Esophagus muscularis mucosa (tissue), 4 donors: ENCODE measurements around the gene CNTN5. TPM values are rescaled to one million over a fixed set of nuclear protein-coding genes. Genes with fewer than 3 reads are reported as not detected.

Experiments used
- DNase-seq: peaks from one replicate; pipeline ENCODE4 v3.0.0-alpha.2; 2017; ENCODE audit errors: extremely low spot score
- H3K27ac ChIP-seq, 4 donors: fragments of 200-600 bp; sonication (generic); replicated peaks in 1 of 4; 1 replicate in 3 of 4; 2 replicates in 1 of 4; pipeline ENCODE4 v1.5.1; 2016 to 2019; ENCODE audit warnings: mild to moderate bottlenecking in 1 of 4
- H3K27me3 ChIP-seq, 4 donors: fragments of 200-600 bp; sonication (generic); one replicate each; pipeline versions ENCODE4 v1.5.1 to v1.6.0; 2016 to 2019
- H3K36me3 ChIP-seq, 4 donors: fragments of 200-600 bp; sonication (generic); one replicate each; pipeline ENCODE4 v1.5.1; 2016 to 2019
- H3K4me1 ChIP-seq, 4 donors: fragments of 200-600 bp; sonication (generic); one replicate each; pipeline ENCODE4 v1.5.1; 2016 to 2019
- H3K4me3 ChIP-seq, 4 donors: fragments of 200-600 bp; sonication (generic); 1 replicate in 2 of 4; 2 replicates in 2 of 4; pipeline ENCODE4 v1.5.1; 2016 to 2019; ENCODE audit warnings: mild to moderate bottlenecking in 4 of 4, moderate library complexity in 1 of 4
- H3K9me3 ChIP-seq, 4 donors: fragments of 200-600 bp; sonication (generic); 1 replicate in 3 of 4; 2 replicates in 1 of 4; pipeline ENCODE4 v1.5.1; 2016 to 2019
- EP300 ChIP-seq: sonication (generic); formaldehyde crosslinking; IDR thresholded peaks from one replicate; pipeline ENCODE4 v1.6.1; 2017; ENCODE audit warnings: antibody characterized with exemption
- POLR2A ChIP-seq: fragments of 450-650 bp; IDR thresholded peaks from one replicate; pipeline ENCODE4 v1.6.1; 2017; ENCODE audit warnings: antibody characterized with exemption, moderate library complexity, mild to moderate bottlenecking, low read depth
- POLR2AphosphoS5 ChIP-seq, 2 donors: sonication (generic); formaldehyde crosslinking; IDR thresholded peaks; one replicate each; pipeline ENCODE4 v1.6.1; 2017; ENCODE audit warnings: antibody characterized with exemption in 2 of 2
- WGBS: methylation state at CpG from one replicate; pipeline ENCODE4 v1.1.5; 2018; 5-methylcytosine and 5-hydroxymethylcytosine counted together
- intact Hi-C: fragments of 100-400 bp; cut with DNase I; formaldehyde crosslinking; loops from one replicate; pipeline ENCODE4 v1.15.1; 2023
- total RNA-seq, 4 donors: library from RNA; depleted of rRNA; stranded (reverse); fragments of >200 nt; gene quantifications; one replicate each; pipeline versions ENCODE4 v1.1.0 to v1.2.1, GENCODE V29; 2016
- TF ChIP-seq, protein P1 (sequence below), 3 experiments: fragments of 200-600 bp in 2 of 3; fragments of 450-650 bp in 1 of 3; sonication (generic) in 2 of 3; IDR thresholded peaks; one replicate each; pipeline ENCODE4 v1.5.1; 2017 to 2019; ENCODE audit warnings: antibody characterized with exemption in 3 of 3, mild to moderate bottlenecking in 2 of 3, moderate library complexity in 1 of 3

Gene CNTN5
- total RNA-seq, 4 donors from 2014 or later, result 0.06 TPM; not detected in 3

GRCh38 chr11:99177446-99177845, 156.7 kb downstream of the CNTN5 start:
- DNase-seq, result no peak
- TF ChIP-seq EP300 (no peak), POLR2AphosphoS5 (IDR thresholded peaks at IDR 0.05) (no peak), POLR2A (no peak)
- TF ChIP-seq, protein P1, sequence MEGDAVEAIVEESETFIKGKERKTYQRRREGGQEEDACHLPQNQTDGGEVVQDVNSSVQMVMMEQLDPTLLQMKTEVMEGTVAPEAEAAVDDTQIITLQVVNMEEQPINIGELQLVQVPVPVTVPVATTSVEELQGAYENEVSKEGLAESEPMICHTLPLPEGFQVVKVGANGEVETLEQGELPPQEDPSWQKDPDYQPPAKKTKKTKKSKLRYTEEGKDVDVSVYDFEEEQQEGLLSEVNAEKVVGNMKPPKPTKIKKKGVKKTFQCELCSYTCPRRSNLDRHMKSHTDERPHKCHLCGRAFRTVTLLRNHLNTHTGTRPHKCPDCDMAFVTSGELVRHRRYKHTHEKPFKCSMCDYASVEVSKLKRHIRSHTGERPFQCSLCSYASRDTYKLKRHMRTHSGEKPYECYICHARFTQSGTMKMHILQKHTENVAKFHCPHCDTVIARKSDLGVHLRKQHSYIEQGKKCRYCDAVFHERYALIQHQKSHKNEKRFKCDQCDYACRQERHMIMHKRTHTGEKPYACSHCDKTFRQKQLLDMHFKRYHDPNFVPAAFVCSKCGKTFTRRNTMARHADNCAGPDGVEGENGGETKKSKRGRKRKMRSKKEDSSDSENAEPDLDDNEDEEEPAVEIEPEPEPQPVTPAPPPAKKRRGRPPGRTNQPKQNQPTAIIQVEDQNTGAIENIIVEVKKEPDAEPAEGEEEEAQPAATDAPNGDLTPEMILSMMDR (IDR thresholded peaks at IDR 0.05), result no peak
- Histone ChIP-seq H3K27me3 (no peaks in the 10 kb centered on the region), H3K4me1 (no peaks in the 10 kb centered on the region), H3K4me3 (no peak overlapping the region), H3K36me3 (no peaks in the 10 kb centered on the region), H3K9me3 (no peaks in the 10 kb centered on the region), H3K27ac (no peak overlapping the region)
- intact Hi-C loops, result no loop called here
- 64% methylated on average over 2 of the region's 2 CpGs for WGBS

GRCh38 chr11:99184146-99184545, 163.4 kb downstream of the CNTN5 start:
- Histone ChIP-seq H3K4me3 (no peak overlapping the region), H3K27ac (no peak overlapping the region), H3K36me3 (no peaks in the 10 kb centered on the region), H3K4me1 (no peaks in the 10 kb centered on the region), H3K9me3 (no peaks in the 10 kb centered on the region), H3K27me3 (no peaks in the 10 kb centered on the region)
- no peak for TF ChIP-seq EP300
- no peak for TF ChIP-seq POLR2AphosphoS5 (IDR thresholded peaks at IDR 0.05)
- TF ChIP-seq, protein P1 (IDR thresholded peaks at IDR 0.05), result no peak
- no peak for TF ChIP-seq POLR2A
- no peak for DNase-seq
- intact Hi-C loops, result no loop called here

DNA sequence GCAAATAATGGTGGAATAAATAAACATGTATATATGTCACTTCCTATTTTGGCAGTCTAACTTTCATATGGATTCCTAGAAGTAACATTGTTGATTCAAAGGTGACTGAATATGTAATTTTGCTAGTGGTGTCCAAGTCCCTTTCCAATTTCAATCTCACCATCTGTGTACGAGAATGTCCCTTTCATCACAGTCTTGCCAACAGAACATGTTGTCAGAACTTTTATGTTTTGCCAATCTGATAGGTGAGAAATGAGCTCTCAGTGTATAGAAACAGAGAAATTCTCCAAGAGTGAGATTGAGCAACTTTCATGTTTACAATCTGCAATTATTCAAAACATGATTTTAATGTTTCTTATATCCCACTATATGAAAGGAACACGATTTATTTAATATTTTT, 167.5 kb downstream of the CNTN5 start:
- WGBS, result 79% methylated on average over 2 of the region's 2 CpGs
- no peak for DNase-seq
- intact Hi-C loops, result no loop called here

DNA sequence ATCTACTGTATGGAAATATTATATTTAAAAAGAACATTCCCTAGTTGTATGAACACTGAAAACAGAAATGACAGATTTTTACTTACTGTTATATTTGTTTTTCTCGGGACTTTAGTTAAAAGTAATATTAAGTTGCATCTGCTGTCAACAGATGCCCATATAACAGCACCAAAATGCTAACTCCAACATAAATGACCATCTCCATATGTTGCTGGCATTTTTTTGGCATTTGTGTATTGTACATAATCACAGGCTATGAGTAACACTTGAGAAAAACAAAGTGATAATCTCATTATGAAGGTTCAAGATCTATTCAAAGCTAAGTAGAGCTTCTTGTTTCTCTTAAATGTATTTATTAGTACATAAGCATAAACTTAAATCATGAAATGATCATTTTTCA, 172.0 kb downstream of the CNTN5 start:
- Histone ChIP-seq H3K36me3 (no peaks in the 10 kb centered on the region), H3K9me3 (no peaks in the 10 kb centered on the region), H3K4me3 (no peak overlapping the region), H3K27ac (no peak overlapping the region), H3K27me3 (no peaks in the 10 kb centered on the region), H3K4me1 (no peaks in the 10 kb centered on the region)
- TF ChIP-seq, protein P1 (IDR thresholded peaks at IDR 0.05), result no peak
- no peak for TF ChIP-seq POLR2A
- no peak for TF ChIP-seq EP300
- no peak for TF ChIP-seq POLR2AphosphoS5 (IDR thresholded peaks at IDR 0.05)
- intact Hi-C loops, result no loop called here
- no peak for DNase-seq
- WGBS, result 62% methylated on average over 1 of the region's 1 CpG

More for the DNA sequence above, 167.5 kb downstream of the CNTN5 start:
- no peaks in the 10 kb centered on the region for H3K9me3 ChIP-seq
- H3K4me1 ChIP-seq, result no peaks in the 10 kb centered on the region
- no peak overlapping the region for H3K4me3 ChIP-seq
- H3K36me3 ChIP-seq, result no peaks in the 10 kb centered on the region
- H3K27me3 ChIP-seq, result no peaks in the 10 kb centered on the region
- no peak for TF ChIP-seq EP300
- H3K27ac ChIP-seq, result no peak overlapping the region

DNA sequence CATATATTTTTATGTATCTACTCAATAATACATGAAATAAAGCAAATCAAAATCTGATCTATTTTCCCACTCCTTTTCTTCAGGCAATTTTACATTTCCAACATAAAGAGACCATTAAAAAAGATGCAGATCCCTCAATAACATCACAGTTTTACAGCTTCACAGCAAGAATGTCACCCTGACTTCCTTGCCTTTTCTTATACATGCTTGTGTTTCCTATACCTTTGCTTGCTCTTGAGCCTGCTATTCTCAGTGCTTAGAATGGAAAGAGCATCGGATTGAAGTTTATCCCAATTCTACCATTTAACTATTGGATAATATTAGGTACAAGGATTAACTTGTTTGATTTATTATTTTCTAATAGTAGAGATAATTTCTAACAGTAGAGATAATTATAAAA, 176.7 kb downstream of the CNTN5 start:
- Histone ChIP-seq H3K36me3 (no peaks in the 10 kb centered on the region), H3K4me1 (no peaks in the 10 kb centered on the region), H3K27me3 (no peaks in the 10 kb centered on the region), H3K9me3 (no peaks in the 10 kb centered on the region), H3K4me3 (no peak overlapping the region), H3K27ac (no peak overlapping the region)
- no peak for TF ChIP-seq POLR2A
- TF ChIP-seq EP300, result no peak
- TF ChIP-seq, protein P1 (IDR thresholded peaks at IDR 0.05), result no peak
- TF ChIP-seq POLR2AphosphoS5 (IDR thresholded peaks at IDR 0.05), result no peak
- intact Hi-C loops, result no loop called here
- WGBS, result 78% methylated on average over 1 of the region's 1 CpG
- no peak for DNase-seq
